Astrocyte (in vitro differentiated cells and primary cell): ENCODE data around the gene QRFP. TPM values are rescaled to one million over a fixed set of nuclear protein-coding genes. Genes with fewer than 3 reads are reported as not detected.

Experiments used
- DNase-seq: peaks from one replicate; pipeline ENCODE4 v3.0.0-alpha.2; 2010; ENCODE audit warnings: low read depth
- FAIRE-seq: peaks from 2 replicates; lab custom pipeline; 2011; peaks lifted over from hg19 to GRCh38; lab: Jason Lieb, UNC
- H2AFZ ChIP-seq: 2 replicates; pipeline ENCODE4 v1.6.0; 2012; ENCODE audit warnings: low read depth, low read length, inconsistent platforms
- H3K27ac ChIP-seq: 2 replicates; pipeline ENCODE4 v1.5.1; 2011; ENCODE audit warnings: low read depth, low read length, inconsistent platforms
- H3K27me3 ChIP-seq: 2 replicates; pipeline ENCODE4 v1.6.0; 2011; ENCODE audit warnings: low read length, inconsistent platforms; ENCODE audit not compliant: insufficient read depth
- H3K36me3 ChIP-seq: 2 replicates; pipeline ENCODE4 v1.5.1; 2011; ENCODE audit warnings: low read length, inconsistent platforms; ENCODE audit not compliant: insufficient read depth
- H3K4me1 ChIP-seq: 2 replicates; pipeline ENCODE4 v1.5.1; 2011; ENCODE audit warnings: low read length, inconsistent platforms; ENCODE audit not compliant: insufficient read depth
- H3K4me2 ChIP-seq: 2 replicates; pipeline ENCODE4 v1.6.0; 2012; ENCODE audit warnings: low read length, inconsistent platforms
- H3K4me3 ChIP-seq: 2 replicates; pipeline ENCODE4 v1.5.1; 2011; ENCODE audit warnings: low read depth, mild to moderate bottlenecking, low read length, inconsistent platforms; ENCODE audit not compliant: insufficient read depth
- H3K79me2 ChIP-seq: 2 replicates; pipeline ENCODE4 v1.6.0; 2012; ENCODE audit warnings: mild to moderate bottlenecking, low read length, inconsistent platforms; ENCODE audit not compliant: insufficient read depth
- H3K9ac ChIP-seq: 2 replicates; pipeline ENCODE4 v1.6.0; 2012; ENCODE audit warnings: mild to moderate bottlenecking, low read length, inconsistent platforms
- H3K9me3 ChIP-seq: 2 replicates; pipeline ENCODE4 v1.5.1; 2012; ENCODE audit warnings: low read depth, mild to moderate bottlenecking, low read length, inconsistent platforms; ENCODE audit not compliant: insufficient read depth
- H4K20me1 ChIP-seq: 2 replicates; pipeline ENCODE4 v1.6.0; 2012; ENCODE audit warnings: low read length, inconsistent platforms; ENCODE audit not compliant: insufficient read depth
- H3K27ac Mint-ChIP-seq: one replicate; pipeline ENCODE4 v1.8.0; 2021; ENCODE audit warnings: mild to moderate bottlenecking, mixed read lengths; ENCODE audit not compliant: unreplicated experiment
- H3K27me3 Mint-ChIP-seq: one replicate; pipeline ENCODE4 v1.8.0; 2021; ENCODE audit warnings: low read depth, mixed read lengths; ENCODE audit not compliant: unreplicated experiment
- H3K36me3 Mint-ChIP-seq: one replicate; pipeline ENCODE4 v1.8.0; 2021; ENCODE audit warnings: low read depth, mixed read lengths; ENCODE audit not compliant: unreplicated experiment
- H3K4me1 Mint-ChIP-seq: one replicate; pipeline ENCODE4 v1.8.0; 2021; ENCODE audit warnings: low read depth, mixed read lengths; ENCODE audit not compliant: unreplicated experiment
- H3K4me3 Mint-ChIP-seq: one replicate; pipeline ENCODE4 v1.8.0; 2021; ENCODE audit warnings: mild to moderate bottlenecking, moderate library complexity, mixed read lengths; ENCODE audit not compliant: unreplicated experiment
- H3K9me3 Mint-ChIP-seq: one replicate; pipeline ENCODE4 v1.8.0; 2021; ENCODE audit warnings: mild to moderate bottlenecking, mixed read lengths; ENCODE audit not compliant: unreplicated experiment
- EZH2 ChIP-seq: IDR thresholded peaks from 2 replicates; pipeline ENCODE4 v1.6.1; 2012; ENCODE audit warnings: mild to moderate bottlenecking, low read length, inconsistent platforms; ENCODE audit not compliant: insufficient read depth
- total RNA-seq: library from RNA; stranded (reverse); gene quantifications from 2 replicates; pipeline ENCODE4 v1.2.1, GENCODE V29; 2021
- TF ChIP-seq, protein P1 (sequence below): IDR thresholded peaks from 2 replicates; pipeline ENCODE4 v1.5.1; 2011; ENCODE audit warnings: low read depth, mild to moderate bottlenecking, inconsistent platforms, low read length, moderate library complexity; ENCODE audit not compliant: insufficient read depth

The QRFP gene
- total RNA-seq, 1 donor from 2014 or later = not detected

DNA sequence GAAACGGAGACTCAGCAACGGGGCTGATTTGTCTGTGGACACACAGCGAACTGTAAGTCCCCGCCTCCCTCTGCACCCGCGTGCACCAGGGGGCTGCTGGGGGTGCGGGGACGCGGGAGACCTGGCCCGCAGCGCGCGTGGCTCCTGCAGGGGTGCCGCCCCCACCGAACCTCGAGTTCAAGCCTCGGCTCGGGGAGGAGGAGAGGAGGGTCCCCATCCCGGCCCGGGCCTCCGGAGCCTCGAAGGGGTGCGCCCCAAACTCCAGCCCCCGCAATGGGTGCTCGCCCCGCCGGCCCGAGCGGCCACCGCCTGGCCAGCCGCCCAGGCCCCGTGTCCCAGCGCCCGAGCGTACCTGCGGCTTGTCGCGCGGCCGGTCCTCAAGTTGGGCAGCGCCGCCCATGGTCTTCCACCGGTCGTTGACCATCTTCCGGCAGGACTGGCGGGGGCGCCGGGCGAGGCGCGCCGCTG, 41.6 kb upstream of the QRFP start:
- no peaks in the 10 kb centered on the region for H3K9me3 ChIP-seq
- peak overlapping the region; percentile 66 for H3K27ac Mint-ChIP-seq
- H3K4me3 Mint-ChIP-seq = peak overlapping the region; percentile 75
- H3K27me3 Mint-ChIP-seq = peaks cover 47% of the 10 kb centered on the region
- no peak overlapping the region for H3K27ac ChIP-seq
- FAIRE-seq = no peak
- H3K9ac ChIP-seq = no peak overlapping the region
- TF ChIP-seq, protein P1, sequence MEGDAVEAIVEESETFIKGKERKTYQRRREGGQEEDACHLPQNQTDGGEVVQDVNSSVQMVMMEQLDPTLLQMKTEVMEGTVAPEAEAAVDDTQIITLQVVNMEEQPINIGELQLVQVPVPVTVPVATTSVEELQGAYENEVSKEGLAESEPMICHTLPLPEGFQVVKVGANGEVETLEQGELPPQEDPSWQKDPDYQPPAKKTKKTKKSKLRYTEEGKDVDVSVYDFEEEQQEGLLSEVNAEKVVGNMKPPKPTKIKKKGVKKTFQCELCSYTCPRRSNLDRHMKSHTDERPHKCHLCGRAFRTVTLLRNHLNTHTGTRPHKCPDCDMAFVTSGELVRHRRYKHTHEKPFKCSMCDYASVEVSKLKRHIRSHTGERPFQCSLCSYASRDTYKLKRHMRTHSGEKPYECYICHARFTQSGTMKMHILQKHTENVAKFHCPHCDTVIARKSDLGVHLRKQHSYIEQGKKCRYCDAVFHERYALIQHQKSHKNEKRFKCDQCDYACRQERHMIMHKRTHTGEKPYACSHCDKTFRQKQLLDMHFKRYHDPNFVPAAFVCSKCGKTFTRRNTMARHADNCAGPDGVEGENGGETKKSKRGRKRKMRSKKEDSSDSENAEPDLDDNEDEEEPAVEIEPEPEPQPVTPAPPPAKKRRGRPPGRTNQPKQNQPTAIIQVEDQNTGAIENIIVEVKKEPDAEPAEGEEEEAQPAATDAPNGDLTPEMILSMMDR = no peak
- peak; percentile 33 for TF ChIP-seq EZH2
- H3K9me3 Mint-ChIP-seq = no peaks in the 10 kb centered on the region
- H3K27me3 ChIP-seq = peaks cover 23% of the 10 kb centered on the region
- H3K4me1 ChIP-seq = peaks cover 27% of the 10 kb centered on the region
- H4K20me1 ChIP-seq = peaks cover 11% of the 10 kb centered on the region
- peak overlapping the region; percentile 91 for H3K4me2 ChIP-seq
- peak overlapping the region; percentile 54 for H3K4me3 ChIP-seq
- H3K36me3 Mint-ChIP-seq = no peaks in the 10 kb centered on the region
- no peak for DNase-seq
- H3K4me1 Mint-ChIP-seq = peaks cover 7% of the 10 kb centered on the region
- no peaks in the 10 kb centered on the region for H3K79me2 ChIP-seq
- no peaks in the 10 kb centered on the region for H3K36me3 ChIP-seq
- peak overlapping the region; percentile 66 for H2AFZ ChIP-seq

DNA sequence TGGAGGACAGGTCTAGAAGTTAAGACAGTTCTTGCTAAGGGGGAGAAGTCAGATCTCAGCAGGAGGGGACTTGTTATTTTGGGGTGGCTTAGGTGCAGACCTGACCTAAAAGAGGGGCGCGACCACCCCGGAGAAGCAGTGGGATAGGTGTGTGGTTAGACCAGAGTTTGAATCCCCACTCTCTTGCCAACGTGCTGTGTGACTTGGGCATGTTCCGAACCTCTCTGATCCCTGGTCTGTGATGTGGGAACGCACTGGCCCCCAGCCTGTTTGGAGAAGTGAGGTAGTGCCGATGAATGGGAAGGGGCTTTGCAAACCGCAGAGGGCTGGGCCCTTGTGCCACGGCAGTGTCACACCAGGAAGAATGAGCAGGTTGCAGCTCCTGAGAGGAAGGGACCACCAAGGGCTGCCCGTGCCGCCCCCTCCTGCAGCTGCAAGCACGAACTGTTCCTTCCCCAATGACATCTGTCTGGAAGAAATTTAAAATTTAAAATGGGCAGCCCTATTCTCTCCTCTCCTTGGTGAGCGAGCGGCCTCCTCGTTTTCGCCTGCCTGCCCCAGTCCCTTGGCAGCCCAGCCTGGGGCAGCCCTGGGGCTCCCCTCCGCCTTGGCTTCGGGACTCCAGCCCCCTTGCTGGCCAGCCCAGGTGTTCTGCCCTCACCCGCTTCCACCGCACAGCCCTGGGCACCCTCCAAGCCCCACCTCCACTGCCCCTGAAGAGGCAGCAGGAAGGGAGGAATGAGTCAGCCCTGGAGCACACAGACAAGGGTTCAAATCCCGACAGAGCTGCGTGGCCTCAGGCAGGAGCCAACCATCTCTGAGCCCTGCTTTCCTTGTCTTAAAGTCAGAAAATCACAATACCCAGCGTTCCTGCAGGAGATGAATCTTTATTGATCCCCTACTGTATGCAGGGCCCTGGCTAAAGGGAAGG, 40.8 kb upstream of the QRFP start:
- no peak for DNase-seq
- peak overlapping the region; percentile 76 for H3K4me3 Mint-ChIP-seq
- H3K4me1 ChIP-seq = peaks cover 35% of the 10 kb centered on the region
- peak overlapping the region; percentile 91 for H3K4me2 ChIP-seq
- H3K9ac ChIP-seq = no peak overlapping the region
- H3K9me3 Mint-ChIP-seq = no peaks in the 10 kb centered on the region
- H3K4me3 ChIP-seq = no peak overlapping the region
- FAIRE-seq = no peak
- peaks cover 11% of the 10 kb centered on the region for H4K20me1 ChIP-seq
- H3K79me2 ChIP-seq = no peaks in the 10 kb centered on the region
- TF ChIP-seq, protein P1 = no peak
- TF ChIP-seq EZH2 = no peak
- no peak overlapping the region for H3K27ac ChIP-seq
- peak overlapping the region; percentile 66 for H2AFZ ChIP-seq
- peak overlapping the region; percentile 82 for H3K27ac Mint-ChIP-seq
- H3K4me1 Mint-ChIP-seq = peaks cover 7% of the 10 kb centered on the region
- H3K27me3 ChIP-seq = peaks cover 16% of the 10 kb centered on the region
- H3K27me3 Mint-ChIP-seq = peaks cover 43% of the 10 kb centered on the region
- no peaks in the 10 kb centered on the region for H3K36me3 Mint-ChIP-seq
- H3K36me3 ChIP-seq = no peaks in the 10 kb centered on the region
- no peaks in the 10 kb centered on the region for H3K9me3 ChIP-seq
